ENCODE data around the gene CMTM4. TPM values are rescaled to one million over a fixed set of nuclear protein-coding genes. Genes with fewer than 3 reads are reported as not detected.

CMTM4 gene
- total and polyA plus RNA-seq, 2 of the 8 experiments (the other 6 are each of a cell fraction or from before 2014, with no cell fraction given) = 35.3 to 51.7 TPM

DNA sequence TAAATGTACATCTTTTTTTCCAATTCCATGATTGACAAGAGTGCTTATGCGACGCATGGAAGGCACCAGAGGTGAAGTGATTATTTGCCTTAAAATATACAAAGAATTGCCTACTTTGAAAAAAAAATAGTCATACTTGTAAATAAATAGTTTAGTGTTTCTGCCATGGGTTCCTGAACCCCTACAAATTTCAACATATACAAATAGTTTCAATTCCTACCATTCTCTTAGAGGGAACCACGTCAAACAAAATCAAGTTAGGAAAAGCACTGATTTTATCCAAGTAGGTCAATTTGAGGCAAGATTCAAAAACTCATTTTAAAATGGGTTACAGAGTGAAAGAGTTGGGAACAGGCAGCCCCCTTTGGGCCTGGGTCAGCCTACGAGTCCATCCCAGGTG lies 80.4 kb downstream of the CMTM4 start:
- no peak overlapping the region for H3K27ac ChIP-seq (ENCODE audit: low read depth, low read length)
- 88% methylated on average over 4 of the region's 4 CpGs; no CpG with 5 or more reads in 1 of the 2 experiments for WGBS, 2 experiments (ENCODE audit: extremely low coverage in 1 of 2, insufficient coverage in 1 of 2, insufficient read length in 1 of 2, insufficient replicate concordance in 2 of 2, low coverage in 1 of 2, low lambda C conversion rate in 2 of 2, missing lambda C conversion rate in 1 of 2)
- H3K4me2 ChIP-seq (ENCODE audit: insufficient read depth in 1 of 2, low read depth in 2 of 2, low read length in 2 of 2) = peak overlapping the region; percentile 40 to 51; a peak in 3 of 4 replicates
- H3K23me2 ChIP-seq (ENCODE audit: low read depth, low read length) = no peaks in the 10 kb centered on the region
- no peak overlapping the region for H3K14ac ChIP-seq (ENCODE audit: insufficient read length)
- peaks cover 7 to 35% (median 22%) of the 10 kb centered on the region in 4 experiments; a peak in 7 of 8 replicates for H3K36me3 ChIP-seq (ENCODE audit: control insufficient read depth in 2 of 4, insufficient read depth in 4 of 4, low read length in 3 of 4)
- no peak overlapping the region for H3K4ac ChIP-seq (replicated peaks; ENCODE audit: insufficient read length, low read depth, low read length)
- no peak overlapping the region for H2AFZ ChIP-seq (ENCODE audit: low read length)
- H4K8ac ChIP-seq (ENCODE audit: extremely low read depth, insufficient read depth, low read length) = peak overlapping the region; percentile 51; the same call in 1 of the 2 replicates
- no peak overlapping the region for H2BK120ac ChIP-seq (replicated peaks; ENCODE audit: low read depth, low read length)
- no peak overlapping the region for H3K9ac ChIP-seq (replicated peaks in 1 of 4; ENCODE audit: extremely low read depth in 1 of 4, low read depth in 3 of 4, low read length in 3 of 4)
- no peak overlapping the region for H2BK12ac ChIP-seq (ENCODE audit: low read depth, low read length)
- H2BK20ac ChIP-seq (ENCODE audit: low read length) = no peak overlapping the region
- H3K79me2 ChIP-seq (ENCODE audit: control insufficient read depth in 1 of 2, insufficient read depth in 2 of 2, low read length in 2 of 2) = no peaks in the 10 kb centered on the region
- H3K27me3 ChIP-seq (replicated peaks in 1 of 4; ENCODE audit: control insufficient read depth in 3 of 4, extremely low read depth in 1 of 4, insufficient read depth in 3 of 4, low read length in 3 of 4) = no peaks in the 10 kb centered on the region
- 0 out of 2 replicates have a peak overlapping the region, but pooled peaks have one; percentile 73 for H2BK15ac ChIP-seq (ENCODE audit: low read length)
- H3K56ac ChIP-seq (replicated peaks; ENCODE audit: insufficient read length, low read depth, low read length) = no peak overlapping the region
- CTCF ChIA-PET (ENCODE audit: partially characterized antibody) = interaction anchor here (3.0 kb wide), 1 partner anchor 35 kb away, joined by 17 read pairs; no protein-coding TSS in a partner anchor
- no peak overlapping the region for H4K91ac ChIP-seq (replicated peaks; ENCODE audit: insufficient read length, low read length)
- FAIRE-seq (no peak), DNase-seq (ENCODE audit: low read depth in 1 of 2, low spot score in 2 of 2) (no peak)
- no peak overlapping the region for H2AK5ac ChIP-seq (ENCODE audit: low read depth, low read length)
- H3K79me1 ChIP-seq (ENCODE audit: low read depth, low read length) = no peaks in the 10 kb centered on the region; the same call in 1 of the 2 replicates
- no peak overlapping the region for H3K23ac ChIP-seq (ENCODE audit: insufficient read length)
- no peak overlapping the region for H2BK5ac ChIP-seq (ENCODE audit: low read depth, low read length)
- H4K20me1 ChIP-seq (replicated peaks in 1 of 2; ENCODE audit: control insufficient read depth in 1 of 2, insufficient read depth in 2 of 2, low read length in 2 of 2) = peaks cover 6% of the 10 kb centered on the region in 2 experiments
- H3K18ac ChIP-seq (ENCODE audit: extremely low read depth, low read length) = peak overlapping the region; percentile 51
- H4K5ac ChIP-seq (ENCODE audit: insufficient read length, low read depth, low read length) = no peak overlapping the region
- H3K4me3 ChIP-seq (ENCODE audit: extremely low read depth in 1 of 4, insufficient read depth in 2 of 4, low read depth in 3 of 4, low read length in 4 of 4) = no peak overlapping the region; a peak in 2 of 8 replicates
- peaks cover 0 to 7% of the 10 kb centered on the region in 2 experiments; a peak in 1 of 4 replicates for H3K9me3 ChIP-seq (ENCODE audit: insufficient read depth in 2 of 2, low read depth in 1 of 2, low read length in 1 of 2)
- peaks cover 3 to 12% (median 7%) of the 10 kb centered on the region in 4 experiments for H3K4me1 ChIP-seq (replicated peaks in 1 of 4; ENCODE audit: control insufficient read depth in 3 of 4, insufficient read depth in 4 of 4, low read length in 3 of 4)
- POLR2A ChIA-PET (ENCODE audit: partially characterized antibody) = no interaction called here
- TF ChIP-seq SP4 (IDR thresholded peaks at IDR 0.05; ENCODE audit: low read length) = no peak
- TF ChIP-seq TBP (IDR thresholded peaks at IDR 0.05; ENCODE audit: low read depth, low read length) = no peak
- TF ChIP-seq RNF2 (IDR thresholded peaks at IDR 0.05; ENCODE audit: borderline replicate concordance, low read depth, low read length, missing control alignments, poor library complexity, severe bottlenecking) = no peak
- TF ChIP-seq, protein P1, sequence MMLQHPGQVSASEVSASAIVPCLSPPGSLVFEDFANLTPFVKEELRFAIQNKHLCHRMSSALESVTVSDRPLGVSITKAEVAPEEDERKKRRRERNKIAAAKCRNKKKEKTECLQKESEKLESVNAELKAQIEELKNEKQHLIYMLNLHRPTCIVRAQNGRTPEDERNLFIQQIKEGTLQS (IDR thresholded peaks at IDR 0.05; ENCODE audit: insufficient read depth, low read depth, low read length) = no peak
- TF ChIP-seq SAP30 (IDR thresholded peaks at IDR 0.05; ENCODE audit: insufficient read depth, insufficient replicate concordance, low read length) = no peak
- TF ChIP-seq CREB1 (IDR thresholded peaks at IDR 0.05) = no peak
- no peak for TF ChIP-seq SRF (IDR thresholded peaks at IDR 0.05; ENCODE audit: low read depth, low read length)
- no peak for TF ChIP-seq USF2 (IDR thresholded peaks at IDR 0.05; ENCODE audit: low read length)
- no peak for TF ChIP-seq YY1 (IDR thresholded peaks at IDR 0.05; ENCODE audit: low read depth, low read length)
- no peak for TF ChIP-seq PHF8 (conservative IDR thresholded peaks at IDR 0.05; ENCODE audit: low read depth, low read length)
- TF ChIP-seq RBBP5 (IDR thresholded peaks at IDR 0.05; ENCODE audit: borderline replicate concordance, low read depth, low read length) = no peak
- TF ChIP-seq CBX8 (IDR thresholded peaks at IDR 0.05; ENCODE audit: borderline replicate concordance, low read depth, low read length) = no peak

All from H1 (cell line).